Measurements from ENCODE around the gene HOXB2. TPM values are rescaled to one million over a fixed set of nuclear protein-coding genes. Genes with fewer than 3 reads are reported as not detected.

HOXB2 gene
- total and polyA plus RNA-seq, 3 donors from 2014 or later: 1.8 to 4.2 (median 3.3) TPM

DNA sequence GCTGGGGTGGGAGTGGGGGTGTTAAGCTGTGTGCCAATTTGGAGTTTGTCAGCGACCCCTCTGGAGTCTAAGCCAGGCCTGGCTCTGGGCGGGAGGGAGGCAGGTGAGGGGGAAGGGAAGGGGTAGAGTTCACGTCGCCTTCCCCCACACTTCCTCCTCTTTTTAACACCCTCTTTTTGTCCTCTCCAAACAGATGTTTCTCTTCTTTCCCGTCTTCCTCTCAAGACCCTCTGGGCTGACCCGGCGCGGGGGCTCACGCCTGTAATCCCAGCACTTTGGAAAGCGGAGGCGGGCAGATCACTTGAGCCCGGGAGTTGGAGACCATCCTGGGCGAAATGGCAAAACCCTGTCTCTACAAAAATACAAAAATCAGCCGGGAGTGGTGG is 17.4 kb downstream of the HOXB2 start:
- no peaks in the 10 kb centered on the region for H3K4me1 ChIP-seq
- intact Hi-C loops (cut with DNase I; ENCODE audit: low total_unique reads): no loop called here
- no peaks in the 10 kb centered on the region for H3K36me3 ChIP-seq (ENCODE audit: low read depth, missing control alignments)
- WGBS, 2 donors: 16 to 20% methylated on average over 14 of the region's 14 CpGs
- H3K9me3 ChIP-seq: no peaks in the 10 kb centered on the region
- TF ChIP-seq, protein P1, sequence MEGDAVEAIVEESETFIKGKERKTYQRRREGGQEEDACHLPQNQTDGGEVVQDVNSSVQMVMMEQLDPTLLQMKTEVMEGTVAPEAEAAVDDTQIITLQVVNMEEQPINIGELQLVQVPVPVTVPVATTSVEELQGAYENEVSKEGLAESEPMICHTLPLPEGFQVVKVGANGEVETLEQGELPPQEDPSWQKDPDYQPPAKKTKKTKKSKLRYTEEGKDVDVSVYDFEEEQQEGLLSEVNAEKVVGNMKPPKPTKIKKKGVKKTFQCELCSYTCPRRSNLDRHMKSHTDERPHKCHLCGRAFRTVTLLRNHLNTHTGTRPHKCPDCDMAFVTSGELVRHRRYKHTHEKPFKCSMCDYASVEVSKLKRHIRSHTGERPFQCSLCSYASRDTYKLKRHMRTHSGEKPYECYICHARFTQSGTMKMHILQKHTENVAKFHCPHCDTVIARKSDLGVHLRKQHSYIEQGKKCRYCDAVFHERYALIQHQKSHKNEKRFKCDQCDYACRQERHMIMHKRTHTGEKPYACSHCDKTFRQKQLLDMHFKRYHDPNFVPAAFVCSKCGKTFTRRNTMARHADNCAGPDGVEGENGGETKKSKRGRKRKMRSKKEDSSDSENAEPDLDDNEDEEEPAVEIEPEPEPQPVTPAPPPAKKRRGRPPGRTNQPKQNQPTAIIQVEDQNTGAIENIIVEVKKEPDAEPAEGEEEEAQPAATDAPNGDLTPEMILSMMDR (IDR thresholded peaks at IDR 0.05): no peak
- no peak for TF ChIP-seq POLR2A (IDR thresholded peaks at IDR 0.05)
- no peak for DNase-seq
- no peaks in the 10 kb centered on the region for H3K27me3 ChIP-seq
- no peak overlapping the region for H3K27ac ChIP-seq
- peak overlapping the region; percentile 24 for H3K4me3 ChIP-seq

DNA sequence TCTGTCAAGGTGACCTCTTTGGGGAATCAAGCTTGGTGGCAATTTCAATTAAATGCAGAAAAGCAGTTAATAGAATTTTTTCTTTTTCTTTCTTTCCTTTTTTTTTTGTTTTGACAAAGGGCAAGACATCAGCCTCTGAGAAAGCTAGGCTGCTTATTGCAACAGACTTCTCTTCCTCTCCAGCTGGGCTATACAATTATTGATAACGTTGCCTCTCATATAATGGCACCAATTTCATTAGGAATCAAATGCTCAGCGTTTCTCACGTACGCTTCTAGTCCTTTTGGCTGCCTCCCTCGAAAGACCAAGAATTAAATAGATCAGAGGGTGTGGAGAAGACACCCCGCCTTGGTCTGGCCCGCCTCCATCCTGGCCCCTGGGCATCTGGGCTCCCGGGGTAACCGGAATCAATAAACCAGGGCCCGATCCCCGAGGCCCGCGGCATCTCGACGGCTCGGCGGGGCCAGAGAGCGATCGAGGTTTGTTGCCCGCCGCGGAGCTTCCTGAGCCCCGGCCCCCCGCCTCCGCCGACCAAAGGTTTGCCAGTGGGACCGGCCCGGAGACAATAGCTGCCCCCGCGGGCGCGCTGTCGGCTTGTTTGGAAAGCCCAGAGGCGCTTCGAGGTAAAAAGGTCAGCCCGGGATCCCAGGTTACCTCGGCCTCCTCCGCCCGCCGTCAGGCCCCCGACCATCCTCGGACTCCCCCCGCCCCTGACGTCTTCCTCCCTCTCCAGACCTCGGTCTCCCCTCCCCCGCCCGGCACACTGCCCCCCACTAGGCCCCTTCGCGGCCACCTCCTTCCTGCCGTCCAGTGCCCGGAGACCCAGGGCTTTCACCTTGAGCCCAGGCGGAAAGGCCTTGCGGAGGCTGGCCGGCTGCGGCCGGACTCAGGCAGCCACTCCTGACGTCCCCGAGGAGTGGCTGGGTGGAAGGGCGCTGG is 18.0 kb downstream of the HOXB2 start:
- Histone ChIP-seq H3K27me3 (no peaks in the 10 kb centered on the region), H3K9me3 (no peaks in the 10 kb centered on the region), H3K4me1 (no peaks in the 10 kb centered on the region), H3K27ac (no peak overlapping the region), H3K4me3 (peak overlapping the region; percentile 24), H3K36me3 (ENCODE audit: low read depth, missing control alignments) (no peaks in the 10 kb centered on the region)
- 10 to 15% methylated on average over 25 to 59 of the region's 59 CpGs for WGBS, 2 donors
- no peak for TF ChIP-seq POLR2A (IDR thresholded peaks at IDR 0.05)
- TF ChIP-seq, protein P1 (IDR thresholded peaks at IDR 0.05): no peak
- DNase-seq: no peak
- intact Hi-C loops (cut with DNase I; ENCODE audit: low total_unique reads): no loop called here

DNA sequence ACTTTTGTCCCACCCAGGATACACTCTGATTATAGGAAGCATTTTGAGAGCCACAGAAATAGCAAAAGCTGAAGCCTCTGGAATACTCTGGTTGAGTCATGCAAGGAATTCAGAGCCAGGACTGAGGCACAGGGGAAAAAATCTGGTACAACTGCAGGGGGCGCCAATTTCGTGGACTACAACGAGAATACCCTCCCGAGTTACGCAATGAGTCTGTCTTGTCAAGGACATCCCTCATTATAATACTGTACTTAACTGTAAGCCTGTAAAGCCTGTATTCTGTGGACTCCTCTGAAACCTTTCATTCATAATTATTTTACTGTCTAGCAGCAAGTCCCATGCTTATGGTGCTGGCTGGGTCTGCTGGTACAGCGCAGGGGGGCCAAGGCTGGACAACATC is 21.9 kb downstream of the HOXB2 start:
- WGBS, 2 donors: 55 to 68% methylated on average over 6 of the region's 6 CpGs
- no peak for TF ChIP-seq POLR2A (IDR thresholded peaks at IDR 0.05)
- TF ChIP-seq, protein P1 (IDR thresholded peaks at IDR 0.05): no peak
- DNase-seq: no peak
- Histone ChIP-seq H3K36me3 (ENCODE audit: low read depth, missing control alignments) (no peaks in the 10 kb centered on the region), H3K27ac (no peak overlapping the region), H3K4me3 (no peak overlapping the region), H3K27me3 (no peaks in the 10 kb centered on the region), H3K9me3 (no peaks in the 10 kb centered on the region), H3K4me1 (no peaks in the 10 kb centered on the region)
- intact Hi-C loops (cut with DNase I; ENCODE audit: low total_unique reads): no loop called here

DNA sequence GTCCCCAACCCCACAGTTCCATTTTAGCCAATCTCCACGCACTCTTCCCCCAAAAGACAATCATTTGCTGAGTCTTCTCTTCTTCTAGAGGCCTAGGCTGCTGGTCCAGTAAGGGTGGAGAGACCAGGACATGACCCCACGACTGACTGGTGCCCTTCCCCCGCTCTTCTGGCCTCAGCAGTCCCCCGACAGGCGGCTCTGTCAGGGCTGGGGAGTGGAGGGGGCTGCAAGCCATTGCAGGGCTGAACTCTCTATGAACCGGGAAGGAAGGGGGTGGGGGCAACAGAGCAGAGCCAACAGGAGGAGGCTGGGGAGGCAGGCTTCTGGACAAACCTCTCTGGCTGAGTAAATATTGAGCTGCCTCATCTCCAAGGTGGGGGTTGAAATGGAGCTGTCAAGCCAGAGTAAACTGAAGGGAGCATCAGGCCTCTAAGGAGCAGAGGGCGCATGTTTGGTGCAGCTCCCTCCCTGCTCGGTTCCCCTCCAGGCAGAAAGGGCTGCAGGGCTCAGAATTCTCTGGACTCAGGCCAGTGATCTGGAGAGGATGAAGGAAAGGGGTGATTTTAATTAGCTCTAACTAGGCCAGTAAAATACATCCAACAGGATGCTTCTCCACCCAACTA is 22.8 kb downstream of the HOXB2 start:
- Histone ChIP-seq H3K36me3 (ENCODE audit: low read depth, missing control alignments) (no peaks in the 10 kb centered on the region), H3K27me3 (no peaks in the 10 kb centered on the region), H3K4me1 (no peaks in the 10 kb centered on the region), H3K9me3 (no peaks in the 10 kb centered on the region), H3K4me3 (no peak overlapping the region), H3K27ac (no peak overlapping the region)
- no peak for TF ChIP-seq POLR2A (IDR thresholded peaks at IDR 0.05)
- TF ChIP-seq, protein P1 (IDR thresholded peaks at IDR 0.05): no peak
- DNase-seq: no peak
- WGBS, 2 donors: 47% methylated on average over 8 of the region's 8 CpGs
- intact Hi-C loops (cut with DNase I; ENCODE audit: low total_unique reads): no loop called here

All from testis (tissue), 3 donors.